K562 (cell line): ENCODE data around the gene MOCS3. TPM values are rescaled to one million over a fixed set of nuclear protein-coding genes. Genes with fewer than 3 reads are reported as not detected.

Experiments
- ATAC-seq: fragments of 200-7000 bp; cut with Tn5 transposase; 3 replicates; pipeline ENCODE4 v1.9.1; 2020; ENCODE audit warnings: moderate library complexity
- BruUV-seq: library from RNA; stranded (reverse); fragments of 400-500 nt; replicated peaks from 2 replicates; lab custom pipeline; 2021; lab: Mats Ljungman, UMichigan
- CTCF ChIA-PET: fragments of 300-600 bp; formaldehyde crosslinking; extraction: SDS; loops from one replicate; lab custom pipeline; 2021; ENCODE audit warnings: low intra/inter-chr PET ratio; lab: Yijun Ruan, JAX
- POLR2A ChIA-PET: fragments of 300-600, 350-650 bp; sonication (Branson Sonifier 250); formaldehyde crosslinking; extraction: SDS; loops from one replicate; lab custom pipeline; 2021; ENCODE audit warnings: antibody characterized with exemption, inconsistent platforms; lab: Yijun Ruan, JAX
- DNase-seq, 4 experiments: peaks; one replicate each; pipeline versions ENCODE4 v3.0.0 to v3.0.0-alpha.2; 2011 to 2018; ENCODE audit warnings: low spot score in 3 of 4, mixed read lengths in 3 of 4; ENCODE audit errors: extremely low read depth in 1 of 4
- FAIRE-seq: peaks from 2 replicates; lab custom pipeline; 2011; peaks lifted over from hg19 to GRCh38; lab: Jason Lieb, UNC
- H2AFZ ChIP-seq: 2 replicates; pipeline ENCODE4 v1.6.0; 2011; ENCODE audit warnings: low read depth, low read length, control low read depth, inconsistent platforms
- H3K27ac ChIP-seq: fragments of 200-600 bp; 3 replicates; pipeline ENCODE4 v1.8.0; 2011; ENCODE audit warnings: low read depth, mild to moderate bottlenecking, control low read depth, inconsistent platforms, low read length, moderate library complexity, mixed read lengths; ENCODE audit errors: extremely low read depth
- H3K27me3 ChIP-seq, 2 experiments: fragments of 300-600 bp in 1 of 2; 2 replicates in 1 of 2; 3 replicates in 1 of 2; pipeline versions ENCODE4 v1.6.0 to v1.8.0; 2011; ENCODE audit warnings: inconsistent platforms in 2 of 2, low read length in 2 of 2, mild to moderate bottlenecking in 1 of 2, mixed read lengths in 1 of 2, moderate library complexity in 1 of 2; ENCODE audit not compliant: control insufficient read depth in 2 of 2, insufficient read depth in 2 of 2
- H3K36me3 ChIP-seq: fragments of 300-600 bp; 3 replicates; pipeline ENCODE4 v1.8.0; 2011; ENCODE audit warnings: mild to moderate bottlenecking, low read length, inconsistent platforms; ENCODE audit not compliant: control insufficient read depth, insufficient read depth
- H3K4me1 ChIP-seq, 2 experiments: fragments of 200-600 bp in 1 of 2; replicated peaks in 1 of 2; 2 replicates in 1 of 2; 3 replicates in 1 of 2; pipeline versions ENCODE4 v1.5.1 to v1.8.0; 2011; ENCODE audit warnings: inconsistent platforms in 2 of 2, low read length in 2 of 2, mild to moderate bottlenecking in 1 of 2, mixed read lengths in 1 of 2, moderate library complexity in 1 of 2; ENCODE audit not compliant: control insufficient read depth in 2 of 2, insufficient read depth in 2 of 2
- H3K4me2 ChIP-seq: 2 replicates; pipeline ENCODE4 v1.6.1; 2011; ENCODE audit warnings: low read length, control low read depth, inconsistent platforms, mixed read lengths; ENCODE audit not compliant: insufficient read depth
- H3K4me3 ChIP-seq: fragments of 200-600 bp; sonication (generic), shearing (Covaris generic); 2 replicates; pipeline ENCODE4 v1.5.1; 2016; ENCODE audit warnings: control low read depth, inconsistent platforms
- H3K79me2 ChIP-seq: fragments of 200-600 bp; 3 replicates; pipeline ENCODE4 v1.8.0; 2011; ENCODE audit warnings: low read length, inconsistent platforms; ENCODE audit not compliant: control insufficient read depth, insufficient read depth
- H3K9ac ChIP-seq, 2 experiments: 2 replicates each; pipeline versions ENCODE4 v1.6.0 to v1.6.1; 2011; ENCODE audit warnings: low read depth in 2 of 2, low read length in 2 of 2, control low read depth in 1 of 2, inconsistent platforms in 1 of 2, mild to moderate bottlenecking in 1 of 2, mixed read lengths in 1 of 2; ENCODE audit not compliant: insufficient read depth in 1 of 2
- H3K9me1 ChIP-seq: one replicate; pipeline ENCODE4 v1.6.0; 2011; ENCODE audit warnings: inconsistent platforms, mild to moderate bottlenecking, low read length, moderate library complexity; ENCODE audit not compliant: control insufficient read depth, insufficient read depth
- H3K9me3 ChIP-seq: replicated peaks from 2 replicates; pipeline ENCODE4 v1.5.1; 2011; ENCODE audit warnings: low read depth, low read length, inconsistent platforms; ENCODE audit not compliant: control insufficient read depth, insufficient read depth
- H4K20me1 ChIP-seq: replicated peaks from 2 replicates; pipeline ENCODE4 v1.6.1; 2011; ENCODE audit warnings: low read length, inconsistent platforms, mixed read lengths; ENCODE audit not compliant: control insufficient read depth, insufficient read depth
- HMGN3 ChIP-seq: IDR thresholded peaks from 2 replicates; pipeline ENCODE4 v1.6.1; 2011; ENCODE audit warnings: borderline replicate concordance, low read depth, mild to moderate bottlenecking, mixed read lengths, low read length; ENCODE audit not compliant: insufficient read length; ENCODE audit errors: extremely low read depth
- LCOR ChIP-seq: sonication (generic); formaldehyde crosslinking; IDR thresholded peaks from 2 replicates; pipeline ENCODE4 v1.8.0; 2022; ENCODE audit warnings: mild to moderate bottlenecking, missing genetic modification reagents
- RBM39 ChIP-seq: fragments of 200-400 bp; formaldehyde crosslinking; optimal IDR thresholded peaks from 2 replicates; pipeline ENCODE3; 2018; ENCODE audit warnings: low read depth, low read length
- U2AF1 ChIP-seq: fragments of 200-400 bp; formaldehyde crosslinking; optimal IDR thresholded peaks from 2 replicates; pipeline ENCODE3; 2017; ENCODE audit warnings: mild to moderate bottlenecking, low read depth, low read length, moderate library complexity
- ZNF174 ChIP-seq: fragments of 250-450 bp; sonication (Bioruptor Pico); IDR thresholded peaks from 2 replicates; pipeline ENCODE4 v1.4.0; 2020; ENCODE audit warnings: mild to moderate bottlenecking
- ZSCAN32 ChIP-seq: fragments of 450-650 bp; formaldehyde crosslinking; IDR thresholded peaks from 2 replicates; pipeline ENCODE4 v1.4.0; 2020; ENCODE audit warnings: mild to moderate bottlenecking, moderate library complexity
- in situ Hi-C: fragments of 300-500 bp; cut with MboI; formaldehyde crosslinking; loops from 4 replicates; pipeline ENCODE4 v1.15.0; 2018; ENCODE audit warnings: inconsistent platforms, mixed read lengths
- intact Hi-C: fragments of 100-400 bp; cut with micrococcal nuclease; formaldehyde crosslinking; loops from 2 replicates; pipeline ENCODE4 v1.14.2; 2022
- polyA plus RNA-seq, 8 experiments: library from polyadenylated mRNA; depleted of rRNA in 4 of 8; stranded (reverse) in 5 of 8; unstranded in 3 of 8; fragments of >200 nt; fragmentation: Nextera tagmentation in 2 of 8; fragmentation: Illumina TruSeq in 1 of 8; extraction: Ambion mirVana in 2 of 8; extraction: Trizol in 1 of 8; gene quantifications; 2 replicates each; pipeline versions ENCODE4 v1.2.1 to v1.2.3, GENCODE V29; 2011 to 2014; ENCODE audit warnings: inconsistent platforms in 1 of 8, missing spikeins in 1 of 8
- total RNA-seq, 7 experiments: library from RNA; depleted of rRNA in 6 of 7; stranded (reverse); fragments of >200 nt in 6 of 7; fragmentation: Illumina TruSeq in 2 of 7; extraction: Trizol in 2 of 7; gene quantifications; 2 replicates each; pipeline versions ENCODE4 v1.2.1 to v1.2.3, GENCODE V29; 2011 to 2021; ENCODE audit warnings: low replicate concordance in 1 of 7
- TF ChIP-seq, protein P1 (sequence below): fragments of 250-450 bp; sonication (Bioruptor Pico); IDR thresholded peaks from 2 replicates; pipeline ENCODE4 v1.5.0; 2020; ENCODE audit warnings: mild to moderate bottlenecking

The MOCS3 gene
- total and polyA plus RNA-seq, 9 of the 15 experiments (the other 6 are each of a cell fraction or from before 2014, with no cell fraction given) = 0.70 to 6.2 (median 2.9) TPM

DNA sequence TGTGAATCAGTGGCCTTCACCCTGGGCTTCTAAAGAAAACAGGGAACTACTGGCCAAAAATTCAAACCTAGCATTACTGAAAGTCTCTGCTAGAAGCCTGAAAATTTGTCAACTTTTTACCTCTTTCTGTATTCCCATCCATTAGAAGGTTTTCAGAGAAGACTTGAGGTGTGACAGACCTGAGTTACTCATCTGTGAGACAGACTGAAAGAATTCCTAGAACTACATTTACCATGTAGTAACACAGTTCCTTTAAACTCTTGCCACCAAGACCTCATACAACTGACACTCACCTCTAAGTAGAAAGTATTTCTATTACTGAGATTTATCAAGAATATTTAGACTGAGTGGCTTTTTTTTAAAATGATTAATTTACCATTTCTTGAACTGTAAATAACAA is 4.8 kb upstream of the MOCS3 start:
- H3K27ac ChIP-seq = no peak overlapping the region
- no peaks in the 10 kb centered on the region for H3K27me3 ChIP-seq
- ATAC-seq = no peak
- in situ Hi-C loops (no loop called here), intact Hi-C loops (no loop called here)
- no peak for FAIRE-seq
- peaks cover 4 to 7% of the 10 kb centered on the region in 2 experiments; a peak in 2 of 5 replicates for H3K4me1 ChIP-seq
- ChIA-PET CTCF (no interaction called here), POLR2A (no interaction called here)
- peaks cover 68% of the 10 kb centered on the region for H3K79me2 ChIP-seq
- H3K4me2 ChIP-seq = no peak overlapping the region
- H3K36me3 ChIP-seq = peaks cover 69% of the 10 kb centered on the region
- no peak for TF ChIP-seq RBM39
- TF ChIP-seq, protein P1, sequence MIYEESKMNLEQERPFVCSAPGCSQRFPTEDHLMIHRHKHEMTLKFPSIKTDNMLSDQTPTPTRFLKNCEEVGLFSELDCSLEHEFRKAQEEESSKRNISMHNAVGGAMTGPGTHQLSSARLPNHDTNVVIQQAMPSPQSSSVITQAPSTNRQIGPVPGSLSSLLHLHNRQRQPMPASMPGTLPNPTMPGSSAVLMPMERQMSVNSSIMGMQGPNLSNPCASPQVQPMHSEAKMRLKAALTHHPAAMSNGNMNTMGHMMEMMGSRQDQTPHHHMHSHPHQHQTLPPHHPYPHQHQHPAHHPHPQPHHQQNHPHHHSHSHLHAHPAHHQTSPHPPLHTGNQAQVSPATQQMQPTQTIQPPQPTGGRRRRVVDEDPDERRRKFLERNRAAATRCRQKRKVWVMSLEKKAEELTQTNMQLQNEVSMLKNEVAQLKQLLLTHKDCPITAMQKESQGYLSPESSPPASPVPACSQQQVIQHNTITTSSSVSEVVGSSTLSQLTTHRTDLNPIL = no peak
- no peak for TF ChIP-seq HMGN3
- TF ChIP-seq LCOR (CRISPR knock-in tag) = no peak
- TF ChIP-seq ZNF174 = no peak
- TF ChIP-seq U2AF1 = no peak
- no peak for TF ChIP-seq ZSCAN32 (CRISPR knock-in tag)
- H3K9ac ChIP-seq = no peak overlapping the region
- no peak overlapping the region for H2AFZ ChIP-seq
- no peak for DNase-seq
- BruUV-seq = no TSS peak
- no peaks in the 10 kb centered on the region for H3K9me3 ChIP-seq
- peaks cover 20% of the 10 kb centered on the region for H4K20me1 ChIP-seq
- H3K4me3 ChIP-seq = no peak overlapping the region
- H3K9me1 ChIP-seq = no peaks in the 10 kb centered on the region
